Measurements from ENCODE around the gene C13orf46.

Gene C13orf46

GRCh38 chr13:113997845-113998751 lies 24.2 kb upstream of the C13orf46 start:
- no peak for DNase-seq (ENCODE audit: low read depth)

GRCh38 chr13:113996912-113997745 lies 23.3 kb upstream of the C13orf46 start:
- Histone ChIP-seq H3K36me3 (ENCODE audit: control insufficient read depth, insufficient read depth, low read length, severe bottlenecking) (peaks cover 58% of the 10 kb centered on the region), H3K4me1 (ENCODE audit: control insufficient read depth, insufficient read depth, low read length) (peaks cover 28% of the 10 kb centered on the region), H3K4me3 (ENCODE audit: low read length) (no peak overlapping the region), H3K9me3 (ENCODE audit: control insufficient read depth, low read length) (no peaks in the 10 kb centered on the region), H3K27me3 (replicated peaks; ENCODE audit: control insufficient read depth, insufficient read depth, low read length) (no peaks in the 10 kb centered on the region), H3K9ac (ENCODE audit: low read length) (no peak overlapping the region)
- no peak for DNase-seq (ENCODE audit: low read depth)

More at GRCh38 chr13:113997845-113998751, 24.2 kb upstream of the C13orf46 start:
- peaks cover 18% of the 10 kb centered on the region for H3K4me1 ChIP-seq (ENCODE audit: control insufficient read depth, insufficient read depth, low read length)
- H3K9me3 ChIP-seq (ENCODE audit: control insufficient read depth, low read length), result no peaks in the 10 kb centered on the region
- peaks cover 57% of the 10 kb centered on the region for H3K36me3 ChIP-seq (ENCODE audit: control insufficient read depth, insufficient read depth, low read length, severe bottlenecking)
- no peak overlapping the region for H3K9ac ChIP-seq (ENCODE audit: low read length)
- H3K27me3 ChIP-seq (replicated peaks; ENCODE audit: control insufficient read depth, insufficient read depth, low read length), result no peaks in the 10 kb centered on the region
- H3K4me3 ChIP-seq (ENCODE audit: low read length), result no peak overlapping the region

- no peak for DNase-seq (ENCODE audit: low read depth)
Measured at GRCh38 chr13:113996081-113996911, 22.4 kb upstream of the C13orf46 start.

GRCh38 chr13:113995051-113995601 lies 21.2 kb upstream of the C13orf46 start:
- Histone ChIP-seq H3K4me1 (ENCODE audit: control insufficient read depth, insufficient read depth, low read length) (peaks cover 38% of the 10 kb centered on the region), H3K27me3 (replicated peaks; ENCODE audit: control insufficient read depth, insufficient read depth, low read length) (no peaks in the 10 kb centered on the region), H3K4me3 (ENCODE audit: low read length) (no peak overlapping the region), H3K9me3 (ENCODE audit: control insufficient read depth, low read length) (no peaks in the 10 kb centered on the region), H3K9ac (ENCODE audit: low read length) (no peak overlapping the region), H3K36me3 (ENCODE audit: control insufficient read depth, insufficient read depth, low read length, severe bottlenecking) (peaks cover 59% of the 10 kb centered on the region)
- DNase-seq (ENCODE audit: low read depth), result no peak

More at GRCh38 chr13:113996081-113996911, 22.4 kb upstream of the C13orf46 start:
- peaks cover 35% of the 10 kb centered on the region for H3K4me1 ChIP-seq (ENCODE audit: control insufficient read depth, insufficient read depth, low read length)
- H3K27me3 ChIP-seq (replicated peaks; ENCODE audit: control insufficient read depth, insufficient read depth, low read length), result no peaks in the 10 kb centered on the region
- H3K36me3 ChIP-seq (ENCODE audit: control insufficient read depth, insufficient read depth, low read length, severe bottlenecking), result peaks cover 59% of the 10 kb centered on the region
- no peaks in the 10 kb centered on the region for H3K9me3 ChIP-seq (ENCODE audit: control insufficient read depth, low read length)
- H3K4me3 ChIP-seq (ENCODE audit: low read length), result no peak overlapping the region
- H3K9ac ChIP-seq (ENCODE audit: low read length), result no peak overlapping the region

- no peak for DNase-seq (ENCODE audit: low read depth)
- H3K9me3 ChIP-seq (ENCODE audit: control insufficient read depth, low read length), result no peaks in the 10 kb centered on the region
- no peaks in the 10 kb centered on the region for H3K27me3 ChIP-seq (replicated peaks; ENCODE audit: control insufficient read depth, insufficient read depth, low read length)
- peak overlapping the region; percentile 20 for H3K4me3 ChIP-seq (ENCODE audit: low read length)
- H3K36me3 ChIP-seq (ENCODE audit: control insufficient read depth, insufficient read depth, low read length, severe bottlenecking), result peaks cover 53% of the 10 kb centered on the region
- H3K4me1 ChIP-seq (ENCODE audit: control insufficient read depth, insufficient read depth, low read length), result peaks cover 25% of the 10 kb centered on the region
- peak overlapping the region; percentile 42 for H3K9ac ChIP-seq (ENCODE audit: low read length)
Measured at GRCh38 chr13:113992276-113993005, 18.6 kb upstream of the C13orf46 start.

- H3K36me3 ChIP-seq (ENCODE audit: control insufficient read depth, insufficient read depth, low read length, severe bottlenecking), result peaks cover 50% of the 10 kb centered on the region
- DNase-seq (ENCODE audit: low read depth), result no peak
- peak overlapping the region; percentile 26 for H3K4me3 ChIP-seq (ENCODE audit: low read length)
Measured at GRCh38 chr13:113991676-113992179, 17.9 kb upstream of the C13orf46 start.

GRCh38 chr13:113991191-113991669 lies 17.4 kb upstream of the C13orf46 start:
- Histone ChIP-seq H3K9ac (ENCODE audit: low read length) (peak overlapping the region; percentile 44), H3K36me3 (ENCODE audit: control insufficient read depth, insufficient read depth, low read length, severe bottlenecking) (peaks cover 45% of the 10 kb centered on the region), H3K4me3 (ENCODE audit: low read length) (no peak overlapping the region), H3K4me1 (ENCODE audit: control insufficient read depth, insufficient read depth, low read length) (peaks cover 25% of the 10 kb centered on the region), H3K27me3 (replicated peaks; ENCODE audit: control insufficient read depth, insufficient read depth, low read length) (no peaks in the 10 kb centered on the region), H3K9me3 (ENCODE audit: control insufficient read depth, low read length) (no peaks in the 10 kb centered on the region)
- DNase-seq (ENCODE audit: low read depth), result no peak

More at GRCh38 chr13:113991676-113992179, 17.9 kb upstream of the C13orf46 start:
- no peaks in the 10 kb centered on the region for H3K27me3 ChIP-seq (replicated peaks; ENCODE audit: control insufficient read depth, insufficient read depth, low read length)
- peaks cover 25% of the 10 kb centered on the region for H3K4me1 ChIP-seq (ENCODE audit: control insufficient read depth, insufficient read depth, low read length)
- H3K9ac ChIP-seq (ENCODE audit: low read length), result peak overlapping the region; percentile 44
- H3K9me3 ChIP-seq (ENCODE audit: control insufficient read depth, low read length), result no peaks in the 10 kb centered on the region

GRCh38 chr13:113990321-113990837 lies 16.5 kb upstream of the C13orf46 start:
- H3K4me1 ChIP-seq (ENCODE audit: control insufficient read depth, insufficient read depth, low read length), result peaks cover 25% of the 10 kb centered on the region
- H3K4me3 ChIP-seq (ENCODE audit: low read length), result no peak overlapping the region
- no peaks in the 10 kb centered on the region for H3K27me3 ChIP-seq (replicated peaks; ENCODE audit: control insufficient read depth, insufficient read depth, low read length)
- H3K36me3 ChIP-seq (ENCODE audit: control insufficient read depth, insufficient read depth, low read length, severe bottlenecking), result peaks cover 43% of the 10 kb centered on the region
- no peaks in the 10 kb centered on the region for H3K9me3 ChIP-seq (ENCODE audit: control insufficient read depth, low read length)
- no peak for DNase-seq (ENCODE audit: low read depth)
- H3K9ac ChIP-seq (ENCODE audit: low read length), result no peak overlapping the region

GRCh38 chr13:113989585-113990300 lies 15.9 kb upstream of the C13orf46 start:
- no peaks in the 10 kb centered on the region for H3K9me3 ChIP-seq (ENCODE audit: control insufficient read depth, low read length)
- H3K36me3 ChIP-seq (ENCODE audit: control insufficient read depth, insufficient read depth, low read length, severe bottlenecking), result peaks cover 43% of the 10 kb centered on the region
- no peak overlapping the region for H3K4me3 ChIP-seq (ENCODE audit: low read length)
- H3K9ac ChIP-seq (ENCODE audit: low read length), result no peak overlapping the region
- no peak for DNase-seq (ENCODE audit: low read depth)
- H3K4me1 ChIP-seq (ENCODE audit: control insufficient read depth, insufficient read depth, low read length), result peaks cover 21% of the 10 kb centered on the region
- no peaks in the 10 kb centered on the region for H3K27me3 ChIP-seq (replicated peaks; ENCODE audit: control insufficient read depth, insufficient read depth, low read length)
